Upper lobe of right lung (tissue), 1 donor: ENCODE results near the gene PYGO2. TPM values are rescaled to one million over a fixed set of nuclear protein-coding genes. Genes with fewer than 3 reads are reported as not detected.
A peak's percentile ranks its signal among the peaks of the same experiment; 100 is the strongest.
"Not testable (repeated sequence)": the region's sequence is repeated elsewhere in the genome, so short reads cannot be mapped to it uniquely, and the experiment has no call there.

Source experiments
- ATAC-seq: fragments of 200-7000 bp; cut with Tn5 transposase; one replicate; pipeline ENCODE4 v1.9.1; 2020; ENCODE audit warnings: mild to moderate bottlenecking, moderate library complexity
- DNase-seq: peaks from one replicate; pipeline ENCODE4 v3.0.0-alpha.2; 2020
- H3K27ac ChIP-seq: fragments of 200-600 bp; one replicate; pipeline ENCODE4 v1.8.0; 2022
- H3K27me3 ChIP-seq: fragments of 200-600 bp; one replicate; pipeline ENCODE4 v1.8.0; 2022; ENCODE audit warnings: mild to moderate bottlenecking
- H3K36me3 ChIP-seq: fragments of 200-600 bp; one replicate; pipeline ENCODE4 v1.8.0; 2022
- H3K4me1 ChIP-seq: fragments of 200-600 bp; one replicate; pipeline ENCODE4 v1.8.0; 2022
- H3K4me3 ChIP-seq: fragments of 200-600 bp; one replicate; pipeline ENCODE4 v1.8.0; 2022; ENCODE audit warnings: mild to moderate bottlenecking
- H3K9me3 ChIP-seq: fragments of 200-600 bp; one replicate; pipeline ENCODE4 v1.8.0; 2022
- CTCF ChIP-seq: fragments of 200-600 bp; IDR thresholded peaks from one replicate; pipeline ENCODE4 v1.8.0; 2022; ENCODE audit warnings: antibody characterized with exemption
- intact Hi-C: fragments of 100-400 bp; cut with DNase I; formaldehyde crosslinking; loops from one replicate; pipeline ENCODE4 v1.11.0; 2022
- total RNA-seq: library from RNA; stranded (reverse); fragmentation: NEBNext Ultra II Directional; extraction: Animal tissue kit (Norgen Biotek cat#: 25700); gene quantifications from one replicate; pipeline ENCODE4 v1.2.1, GENCODE V29; 2021
- donor health status: DM: no; HTN: yes; CAD: no; lungs with severe emphysema.

Gene PYGO2
- total RNA-seq, 1 donor from 2014 or later: 27.0 TPM

- Histone ChIP-seq H3K27ac (no peak overlapping the region), H3K4me3 (no peak overlapping the region), H3K27me3 (no peaks in the 10 kb centered on the region), H3K9me3 (no peaks in the 10 kb centered on the region), H3K36me3 (peaks cover 35% of the 10 kb centered on the region), H3K4me1 (no peaks in the 10 kb centered on the region)
- DNase-seq (peak; percentile 42), ATAC-seq (no peak)
- intact Hi-C loops: no loop called here
- no peak for TF ChIP-seq CTCF
These were observed 31.4 kb upstream of the PYGO2 start for GRCh38 chr1:154992721-154993571.

- TF ChIP-seq CTCF: no peak
- intact Hi-C loops: no loop called here
- DNase-seq (peak; percentile 36), ATAC-seq (no peak)
- H3K36me3 ChIP-seq: peaks cover 35% of the 10 kb centered on the region
- H3K9me3 ChIP-seq: no peaks in the 10 kb centered on the region
- no peak overlapping the region for H3K4me3 ChIP-seq
- peaks cover 3% of the 10 kb centered on the region for H3K4me1 ChIP-seq
- H3K27me3 ChIP-seq: no peaks in the 10 kb centered on the region
- H3K27ac ChIP-seq: no peak overlapping the region
These were observed 28.7 kb upstream of the PYGO2 start for GRCh38 chr1:154990276-154990675.

GRCh38 chr1:154989195-154989860, 27.7 kb upstream of the PYGO2 start:
- no peaks in the 10 kb centered on the region for H3K27me3 ChIP-seq
- DNase-seq (no peak), ATAC-seq (no peak)
- peaks cover 35% of the 10 kb centered on the region for H3K36me3 ChIP-seq
- no peak overlapping the region for H3K27ac ChIP-seq
- no peak overlapping the region for H3K4me3 ChIP-seq
- H3K9me3 ChIP-seq: no peaks in the 10 kb centered on the region
- no peak for TF ChIP-seq CTCF
- intact Hi-C loops: no loop called here
- peaks cover 4% of the 10 kb centered on the region for H3K4me1 ChIP-seq

GRCh38 chr1:154988058-154988954, 26.7 kb upstream of the PYGO2 start:
- Histone ChIP-seq H3K27ac (no peak overlapping the region), H3K27me3 (no peaks in the 10 kb centered on the region), H3K36me3 (peaks cover 35% of the 10 kb centered on the region), H3K9me3 (no peaks in the 10 kb centered on the region), H3K4me1 (peaks cover 11% of the 10 kb centered on the region), H3K4me3 (no peak overlapping the region)
- ATAC-seq (no peak), DNase-seq (no peak)
- intact Hi-C loops: no loop called here
- TF ChIP-seq CTCF: no peak

- Histone ChIP-seq H3K4me3 (no peak overlapping the region), H3K27ac (no peak overlapping the region), H3K36me3 (peaks cover 35% of the 10 kb centered on the region), H3K27me3 (no peaks in the 10 kb centered on the region), H3K4me1 (peaks cover 16% of the 10 kb centered on the region), H3K9me3 (no peaks in the 10 kb centered on the region)
- ATAC-seq (no peak), DNase-seq (peak; percentile 20)
- intact Hi-C loops: no loop called here
- no peak for TF ChIP-seq CTCF
These were observed 25.7 kb upstream of the PYGO2 start for GRCh38 chr1:154987326-154987725.

GRCh38 chr1:154986736-154987135, 25.2 kb upstream of the PYGO2 start:
- ATAC-seq, H3K27ac ChIP-seq, H3K4me3 ChIP-seq, H3K27me3 ChIP-seq, intact Hi-C loops, H3K9me3 ChIP-seq, DNase-seq: not testable (repeated sequence)
- peaks cover 16% of the 10 kb centered on the region for H3K4me1 ChIP-seq
- peaks cover 35% of the 10 kb centered on the region for H3K36me3 ChIP-seq
